ENCODE data around the gene COBLL1. TPM values are rescaled to one million over a fixed set of nuclear protein-coding genes. Genes with fewer than 3 reads are reported as not detected.

The COBLL1 gene
- total RNA-seq, 2 experiments from 2014 or later, result not detected

DNA sequence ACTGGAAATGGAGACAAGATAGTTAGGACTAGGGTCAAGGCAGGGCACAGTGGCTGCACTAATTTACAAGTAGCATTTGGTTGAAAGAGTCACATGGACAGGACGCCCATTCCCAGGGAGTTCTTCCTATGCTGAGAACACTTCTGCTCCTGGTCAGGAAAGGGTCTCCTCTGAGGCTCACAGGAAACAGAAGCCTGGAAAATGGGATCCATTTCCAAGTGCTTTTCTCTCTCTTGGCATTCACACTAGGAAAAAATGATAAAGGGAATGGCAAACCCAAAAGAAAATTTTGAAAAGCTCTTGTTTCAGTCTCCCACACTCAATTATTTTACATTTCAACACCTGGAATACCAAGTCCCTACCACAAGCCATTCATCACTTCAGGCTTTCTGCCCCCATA is 88.7 kb downstream of the COBLL1 start:
- Mint-ChIP-seq H3K4me1 (ENCODE audit: low read depth) (no peaks in the 10 kb centered on the region), H3K27ac (no peak overlapping the region), H3K9me3 (no peaks in the 10 kb centered on the region), H3K4me3 (no peak overlapping the region), H3K36me3 (no peaks in the 10 kb centered on the region), H3K27me3 (no peaks in the 10 kb centered on the region)
- DNase-seq, result no peak
- CTCF ChIA-PET, result no interaction called here
- intact Hi-C loops (cut with micrococcal nuclease), result no loop called here
- POLR2A ChIA-PET, result no interaction called here

DNA sequence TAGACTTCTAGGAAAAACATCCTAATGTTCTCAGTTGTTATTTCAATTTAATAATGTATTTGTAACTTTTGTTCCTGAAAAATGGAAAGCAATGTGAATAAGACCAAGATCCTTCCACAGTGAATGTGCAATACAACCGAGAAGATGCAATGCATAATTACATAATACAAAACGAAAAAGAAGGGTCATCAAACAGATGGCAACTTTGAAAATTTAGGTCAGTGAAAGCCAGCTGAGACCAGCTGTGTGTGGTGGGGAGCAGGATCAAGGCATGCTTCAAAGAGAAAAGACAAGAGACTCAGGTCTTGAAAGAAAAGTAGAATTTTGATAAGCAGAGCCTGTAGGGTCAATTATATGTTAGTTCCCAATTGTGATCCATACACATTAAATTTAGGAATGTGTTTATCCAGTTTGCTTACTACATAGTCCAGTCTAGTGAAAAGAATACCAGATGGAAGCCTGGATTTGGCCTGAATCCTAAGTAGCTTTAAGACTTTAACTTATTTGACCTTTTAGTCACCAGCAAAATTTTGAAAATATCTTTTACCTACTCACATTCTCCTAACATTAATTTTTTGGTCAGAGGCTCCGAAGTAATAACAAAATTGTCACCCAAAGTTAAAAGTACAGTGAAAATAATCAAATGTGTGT is 93.7 kb downstream of the COBLL1 start:
- no peaks in the 10 kb centered on the region for H3K27me3 Mint-ChIP-seq
- H3K36me3 Mint-ChIP-seq, result no peaks in the 10 kb centered on the region
- H3K27ac Mint-ChIP-seq, result no peak overlapping the region
- CTCF ChIA-PET, result no interaction called here
- intact Hi-C loops (cut with micrococcal nuclease), result no loop called here
- no peak overlapping the region for H3K4me3 Mint-ChIP-seq
- H3K9me3 Mint-ChIP-seq, result no peaks in the 10 kb centered on the region
- DNase-seq, result no peak
- H3K4me1 Mint-ChIP-seq (ENCODE audit: low read depth), result no peaks in the 10 kb centered on the region
- POLR2A ChIA-PET, result no interaction called here

DNA sequence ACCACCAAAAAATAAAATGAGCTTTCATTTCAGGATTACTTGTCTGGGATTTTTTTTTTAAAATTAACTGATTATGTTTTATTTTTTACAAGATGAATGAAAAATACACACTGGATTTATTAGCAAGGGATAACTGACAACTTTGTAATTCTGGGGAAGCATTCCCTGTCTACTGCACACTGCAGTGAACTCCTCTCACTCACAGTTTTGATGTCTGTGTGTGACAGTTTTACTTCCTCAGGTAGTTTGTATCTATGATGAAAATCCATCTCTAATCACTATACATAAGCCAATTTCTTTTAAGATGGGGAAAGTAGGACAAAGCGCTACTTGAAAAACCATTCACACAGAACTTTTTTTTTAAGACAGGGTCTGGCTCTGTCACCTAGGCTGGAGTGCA is 94.5 kb downstream of the COBLL1 start:
- intact Hi-C loops (cut with micrococcal nuclease), result no loop called here
- Mint-ChIP-seq H3K4me3 (no peak overlapping the region), H3K4me1 (ENCODE audit: low read depth) (no peaks in the 10 kb centered on the region), H3K36me3 (no peaks in the 10 kb centered on the region), H3K27me3 (no peaks in the 10 kb centered on the region), H3K9me3 (no peaks in the 10 kb centered on the region), H3K27ac (no peak overlapping the region)
- DNase-seq, result no peak
- CTCF ChIA-PET, result no interaction called here
- POLR2A ChIA-PET, result no interaction called here

DNA sequence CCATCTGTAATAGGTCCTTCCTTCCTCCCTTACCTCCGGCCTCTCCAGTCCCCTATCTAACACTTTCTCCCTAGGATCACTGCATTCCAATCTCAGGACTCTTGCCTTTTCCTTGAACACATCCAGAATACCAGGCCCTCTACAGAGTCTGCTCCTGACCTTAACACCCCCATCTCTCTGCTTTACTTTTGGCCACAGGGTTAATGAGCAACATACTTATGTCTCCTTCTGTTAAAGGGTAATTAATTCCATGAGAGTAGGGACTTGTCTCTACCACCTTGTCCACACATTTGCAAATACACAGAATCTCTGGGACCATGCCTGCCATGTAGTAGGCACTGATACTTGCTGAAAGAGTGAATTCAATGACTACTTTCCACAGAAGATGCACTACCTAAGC is 94.9 kb downstream of the COBLL1 start:
- POLR2A ChIA-PET, result no interaction called here
- no peak overlapping the region for H3K4me3 Mint-ChIP-seq
- CTCF ChIA-PET, result no interaction called here
- no peak for DNase-seq
- no peaks in the 10 kb centered on the region for H3K36me3 Mint-ChIP-seq
- H3K4me1 Mint-ChIP-seq (ENCODE audit: low read depth), result no peaks in the 10 kb centered on the region
- no peaks in the 10 kb centered on the region for H3K27me3 Mint-ChIP-seq
- intact Hi-C loops (cut with micrococcal nuclease), result no loop called here
- H3K9me3 Mint-ChIP-seq, result no peaks in the 10 kb centered on the region
- no peak overlapping the region for H3K27ac Mint-ChIP-seq

DNA sequence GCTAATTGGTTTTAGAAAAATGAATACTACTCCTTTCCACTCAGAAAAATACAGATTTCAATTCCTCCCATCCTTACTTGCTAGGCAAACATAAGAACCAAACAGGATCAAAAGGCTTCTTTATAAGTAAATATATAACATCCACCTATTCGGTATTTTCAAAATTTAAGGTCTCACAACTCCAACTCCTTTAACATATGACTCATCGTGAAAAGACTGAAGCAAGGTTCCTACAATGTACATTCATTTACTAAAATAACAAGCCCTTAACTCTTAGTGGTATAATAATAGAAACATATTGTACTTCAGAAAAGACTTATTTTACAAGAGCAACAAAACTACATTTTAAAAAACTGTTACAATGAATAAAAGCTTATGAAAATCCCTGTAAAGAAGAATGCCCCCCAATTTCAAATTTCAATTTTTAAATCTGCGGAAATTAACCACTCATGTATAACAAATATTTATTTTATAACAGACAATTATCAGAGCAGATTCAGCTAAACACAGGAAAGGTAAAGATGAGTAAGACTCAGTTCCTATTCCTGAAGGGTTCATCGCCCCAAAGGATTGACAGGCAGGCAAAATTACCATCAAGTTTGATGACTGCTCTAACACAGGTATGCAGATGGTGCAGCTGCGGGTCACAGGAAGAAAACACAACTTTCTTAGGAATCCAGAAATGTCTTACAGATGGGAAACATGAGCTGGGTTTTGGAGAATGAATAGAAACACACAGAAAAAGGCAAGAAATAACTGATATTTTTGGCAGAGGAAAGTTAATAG is 96.4 kb downstream of the COBLL1 start:
- no peaks in the 10 kb centered on the region for H3K36me3 Mint-ChIP-seq
- no peak overlapping the region for H3K4me3 Mint-ChIP-seq
- no peak for DNase-seq
- intact Hi-C loops (cut with micrococcal nuclease), result no loop called here
- H3K4me1 Mint-ChIP-seq (ENCODE audit: low read depth), result no peaks in the 10 kb centered on the region
- no peaks in the 10 kb centered on the region for H3K9me3 Mint-ChIP-seq
- CTCF ChIA-PET, result no interaction called here
- H3K27ac Mint-ChIP-seq, result no peak overlapping the region
- no peaks in the 10 kb centered on the region for H3K27me3 Mint-ChIP-seq
- POLR2A ChIA-PET, result no interaction called here

DNA sequence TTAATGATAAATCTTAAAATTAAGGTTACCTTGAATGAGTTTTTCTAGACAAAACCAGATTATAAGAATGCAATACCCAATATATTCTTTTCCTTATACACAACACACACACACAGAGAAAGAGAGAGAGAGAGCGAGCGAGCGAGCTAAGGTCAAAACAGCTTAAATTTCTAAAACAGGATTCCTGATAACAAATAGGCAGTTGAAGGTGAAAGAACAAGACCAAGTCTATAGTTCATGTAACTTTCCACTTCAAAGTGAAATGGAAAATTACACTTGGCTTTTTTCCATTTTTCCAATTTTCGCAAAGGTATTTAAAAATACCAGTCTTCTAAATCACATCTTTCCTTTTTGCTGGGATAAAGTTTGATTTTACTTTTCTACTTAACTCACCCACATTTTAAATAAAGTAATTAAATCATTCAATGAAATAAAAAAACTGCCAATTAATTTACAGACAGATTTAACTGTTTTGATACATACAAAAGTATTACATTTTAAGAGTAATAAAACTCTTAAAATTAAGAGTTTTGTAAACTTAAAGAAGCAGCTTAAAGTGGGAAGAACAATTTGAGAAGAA is 98.8 kb downstream of the COBLL1 start:
- intact Hi-C loops (cut with micrococcal nuclease), result no loop called here
- Mint-ChIP-seq H3K4me3 (no peak overlapping the region), H3K36me3 (no peaks in the 10 kb centered on the region), H3K4me1 (ENCODE audit: low read depth) (no peaks in the 10 kb centered on the region), H3K27me3 (no peaks in the 10 kb centered on the region), H3K27ac (no peak overlapping the region), H3K9me3 (no peaks in the 10 kb centered on the region)
- CTCF ChIA-PET, result no interaction called here
- POLR2A ChIA-PET, result no interaction called here
- DNase-seq, result no peak

DNA sequence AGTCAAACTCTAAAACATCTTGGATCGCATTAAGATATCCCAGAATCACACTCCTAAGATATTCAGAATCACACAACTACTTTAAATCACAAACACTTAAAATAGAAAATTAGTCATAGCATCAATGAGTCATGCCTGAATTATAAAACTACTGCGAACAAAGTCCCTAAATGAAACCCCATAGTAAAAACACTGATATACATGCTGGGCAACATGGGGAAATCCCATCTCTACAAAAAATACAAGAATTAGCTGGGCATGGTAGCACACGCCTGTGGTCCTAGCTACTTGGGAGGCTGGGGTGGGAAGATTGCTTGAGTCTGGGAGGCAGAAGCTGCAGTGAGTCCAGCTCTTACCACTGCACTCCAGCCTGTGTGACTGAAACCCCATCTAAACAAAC is 101.7 kb downstream of the COBLL1 start:
- intact Hi-C loops (cut with micrococcal nuclease), result loop anchor here (5.0 to 10.0 kb wide), 3 partner anchors 172 to 552 kb away; partner anchors contain the start of gene SCN3A
- no peak overlapping the region for H3K27ac Mint-ChIP-seq
- no peaks in the 10 kb centered on the region for H3K36me3 Mint-ChIP-seq
- ChIA-PET POLR2A (no interaction called here), CTCF (no interaction called here)
- H3K4me1 Mint-ChIP-seq (ENCODE audit: low read depth), result no peaks in the 10 kb centered on the region
- no peaks in the 10 kb centered on the region for H3K27me3 Mint-ChIP-seq
- no peak for DNase-seq
- H3K4me3 Mint-ChIP-seq, result no peak overlapping the region
- no peaks in the 10 kb centered on the region for H3K9me3 Mint-ChIP-seq

DNA sequence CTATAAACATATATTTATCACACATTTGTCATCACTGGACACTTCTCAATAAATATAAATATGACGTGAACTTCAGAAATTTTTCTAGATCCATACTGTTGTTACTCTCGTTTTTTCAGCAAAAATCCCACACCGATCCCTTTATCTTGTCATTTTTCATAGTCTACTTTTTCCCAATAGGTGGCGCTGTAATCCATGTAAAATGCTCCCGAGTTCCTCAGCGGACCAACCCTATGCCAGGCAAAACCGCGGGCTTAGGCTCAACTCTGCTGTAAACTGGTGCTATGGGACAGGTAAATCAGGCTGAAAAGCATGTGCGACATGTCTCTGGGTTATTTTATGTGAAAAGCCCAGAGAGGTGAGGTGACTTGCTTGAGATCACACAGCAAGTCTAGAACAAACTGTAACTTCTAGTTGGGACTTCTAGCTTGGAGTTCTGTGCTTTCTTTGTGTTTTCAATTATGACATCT is 104.0 kb downstream of the COBLL1 start:
- no peaks in the 10 kb centered on the region for H3K27me3 Mint-ChIP-seq
- no peaks in the 10 kb centered on the region for H3K36me3 Mint-ChIP-seq
- no peaks in the 10 kb centered on the region for H3K4me1 Mint-ChIP-seq (ENCODE audit: low read depth)
- H3K27ac Mint-ChIP-seq, result no peak overlapping the region
- H3K9me3 Mint-ChIP-seq, result peaks cover 2% of the 10 kb centered on the region
- DNase-seq, result peak; percentile 12
- no peak overlapping the region for H3K4me3 Mint-ChIP-seq
- intact Hi-C loops (cut with micrococcal nuclease), result loop anchor here (1.0 to 10.0 kb wide), 5 partner anchors 104 to 555 kb away; partner anchors contain the start of genes COBLL1 and SCN3A
- ChIA-PET POLR2A (no interaction called here), CTCF (no interaction called here)

DNA sequence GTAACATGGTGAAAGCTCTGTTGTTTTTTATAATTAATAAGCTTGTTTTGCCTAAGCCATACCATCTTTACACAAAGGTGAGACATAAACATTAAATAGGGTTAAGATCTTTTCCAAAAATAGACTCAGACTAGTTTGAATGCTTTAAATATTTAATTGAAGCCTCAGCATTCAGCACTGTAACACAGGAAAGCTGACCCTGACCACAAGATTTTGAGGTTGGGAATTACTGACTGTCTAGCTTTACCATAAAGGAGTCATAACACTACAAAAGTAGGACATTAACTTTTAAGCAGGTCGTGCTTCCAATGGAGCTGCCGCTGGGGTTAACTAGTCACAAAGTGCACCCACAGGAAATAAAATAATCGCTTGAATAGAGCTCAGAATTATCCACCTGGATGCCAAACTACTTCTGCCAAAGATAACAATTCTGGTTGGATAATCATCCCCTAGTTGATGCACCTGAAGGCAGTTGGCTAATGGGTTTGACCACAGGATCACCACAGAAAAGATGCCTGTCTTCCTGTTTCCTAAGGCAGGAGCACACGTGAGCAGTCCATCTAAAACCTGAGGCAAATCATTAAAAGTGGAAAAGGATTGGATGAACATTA is 106.2 kb downstream of the COBLL1 start:
- CTCF ChIA-PET, result no interaction called here
- no peak for DNase-seq
- no peak overlapping the region for H3K27ac Mint-ChIP-seq
- H3K9me3 Mint-ChIP-seq, result peaks cover 2% of the 10 kb centered on the region
- no peaks in the 10 kb centered on the region for H3K36me3 Mint-ChIP-seq
- intact Hi-C loops (cut with micrococcal nuclease), result loop anchor here (5.0 to 10.0 kb wide), 3 partner anchors 177 to 557 kb away; partner anchors contain the start of gene SCN3A
- no peaks in the 10 kb centered on the region for H3K27me3 Mint-ChIP-seq
- no peak overlapping the region for H3K4me3 Mint-ChIP-seq
- POLR2A ChIA-PET, result no interaction called here
- H3K4me1 Mint-ChIP-seq (ENCODE audit: low read depth), result no peaks in the 10 kb centered on the region

DNA sequence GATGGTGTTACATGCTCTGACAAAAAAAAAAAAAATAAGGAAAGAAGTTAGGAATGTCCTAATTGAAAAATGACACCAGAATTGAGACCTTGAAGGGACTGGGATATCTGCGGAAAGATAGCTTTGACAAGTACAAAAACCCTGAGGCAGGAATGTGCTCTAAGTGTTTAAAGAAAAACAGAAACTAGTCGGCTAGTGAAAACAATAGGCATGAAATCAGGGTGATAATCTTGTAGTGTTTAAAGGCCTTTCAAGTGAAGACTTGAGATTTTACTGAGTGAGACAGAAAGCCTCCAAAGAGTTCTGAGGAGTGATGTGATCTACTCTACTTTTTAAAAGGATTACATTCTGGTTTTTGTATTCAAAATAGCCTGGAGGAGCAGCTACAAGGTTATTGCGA is 107.4 kb downstream of the COBLL1 start:
- CTCF ChIA-PET, result no interaction called here
- intact Hi-C loops (cut with micrococcal nuclease), result loop anchor here (10.0 kb wide), 1 partner anchor 471 kb away; the partner anchor contains the start of gene SCN3A
- Mint-ChIP-seq H3K4me3 (no peak overlapping the region), H3K9me3 (peaks cover 2% of the 10 kb centered on the region), H3K27ac (no peak overlapping the region), H3K4me1 (ENCODE audit: low read depth) (no peaks in the 10 kb centered on the region), H3K27me3 (no peaks in the 10 kb centered on the region), H3K36me3 (no peaks in the 10 kb centered on the region)
- POLR2A ChIA-PET, result no interaction called here
- DNase-seq, result no peak

DNA sequence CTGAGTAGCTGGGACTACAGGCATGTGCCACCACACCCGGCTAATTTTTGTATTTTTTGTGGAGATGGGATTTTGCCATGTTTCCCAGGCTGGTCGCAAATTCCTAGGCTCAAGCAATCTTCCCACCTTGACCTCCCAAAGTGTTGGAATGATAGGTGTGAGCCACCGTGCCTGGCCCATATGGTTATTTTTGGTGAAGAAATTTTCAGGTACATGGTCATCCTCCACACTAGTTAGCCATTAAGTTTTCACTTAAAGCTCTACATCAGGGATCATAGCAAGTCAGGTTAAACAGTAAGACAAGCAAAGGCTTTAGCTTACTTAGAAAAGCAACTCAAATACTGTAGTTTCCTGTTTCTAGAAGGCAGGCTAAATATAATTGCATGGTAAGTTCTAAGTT is 116.1 kb downstream of the COBLL1 start:
- no peaks in the 10 kb centered on the region for H3K9me3 Mint-ChIP-seq

DNA sequence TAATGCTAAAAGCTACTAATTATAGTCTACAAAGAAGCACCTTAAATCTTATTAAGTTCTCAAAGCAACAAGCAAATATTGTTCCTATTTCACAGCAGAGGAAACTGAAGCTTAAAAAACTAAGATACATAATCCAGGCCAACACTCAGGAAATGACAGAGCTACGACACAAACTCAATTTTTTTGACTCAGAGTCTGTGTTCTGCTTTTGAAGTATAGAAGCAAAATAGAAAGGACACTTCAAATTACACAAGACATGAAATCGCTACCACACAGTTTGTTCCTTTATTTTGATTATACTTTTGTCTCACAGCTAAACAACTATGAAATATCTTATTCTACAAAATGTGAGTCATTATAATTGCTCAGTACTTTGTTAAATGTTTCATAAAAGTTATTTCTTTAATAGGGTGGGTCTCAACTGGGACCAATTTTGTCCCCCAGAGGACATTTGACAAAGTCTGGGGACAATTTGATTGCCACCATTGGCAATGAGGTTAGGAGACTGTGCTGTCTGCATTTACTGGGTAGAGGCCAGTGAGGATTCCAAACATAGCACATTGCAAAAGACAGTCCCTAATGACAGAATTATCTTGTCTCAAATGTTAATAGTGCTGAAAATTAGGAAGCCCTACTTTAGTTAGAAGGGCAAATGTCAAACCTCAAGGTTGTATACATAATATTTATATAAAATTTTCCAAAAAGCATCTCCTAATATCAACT is 118.8 kb downstream of the COBLL1 start:
- POLR2A ChIA-PET, result no interaction called here
- CTCF ChIA-PET, result no interaction called here
- no peaks in the 10 kb centered on the region for H3K27me3 Mint-ChIP-seq
- H3K9me3 Mint-ChIP-seq, result no peaks in the 10 kb centered on the region
- H3K4me1 Mint-ChIP-seq (ENCODE audit: low read depth), result no peaks in the 10 kb centered on the region
- no peak overlapping the region for H3K27ac Mint-ChIP-seq
- no peak overlapping the region for H3K4me3 Mint-ChIP-seq
- DNase-seq, result no peak
- intact Hi-C loops (cut with micrococcal nuclease), result no loop called here
- H3K36me3 Mint-ChIP-seq, result no peaks in the 10 kb centered on the region

More for the DNA sequence above, 116.1 kb downstream of the COBLL1 start:
- Mint-ChIP-seq H3K36me3 (no peaks in the 10 kb centered on the region), H3K4me1 (ENCODE audit: low read depth) (no peaks in the 10 kb centered on the region), H3K4me3 (no peak overlapping the region), H3K27me3 (no peaks in the 10 kb centered on the region), H3K27ac (no peak overlapping the region)
- intact Hi-C loops (cut with micrococcal nuclease), result no loop called here
- DNase-seq, result no peak
- ChIA-PET CTCF (no interaction called here), POLR2A (no interaction called here)
